HuH-7.5 (cell line): ENCODE results near the gene ERP27.

Experiments
- DNase-seq: peaks from one replicate; pipeline ENCODE4 v3.0.0; 2011; ENCODE audit warnings: low spot score

Gene ERP27

GRCh38 chr12:14903386-14904098 lies 34.8 kb downstream of the ERP27 start:
- DNase-seq, result no peak

GRCh38 chr12:14902465-14902864 lies 35.9 kb downstream of the ERP27 start:
- no peak for DNase-seq

GRCh38 chr12:14901228-14901562 lies 37.1 kb downstream of the ERP27 start:
- no peak for DNase-seq

GRCh38 chr12:14900521-14901227 lies 37.7 kb downstream of the ERP27 start:
- no peak for DNase-seq

- no peak for DNase-seq
These were observed 41.7 kb downstream of the ERP27 start for GRCh38 chr12:14896521-14897169.

GRCh38 chr12:14893506-14894250 lies 44.7 kb downstream of the ERP27 start:
- DNase-seq, result no peak

GRCh38 chr12:14892726-14893505 lies 45.4 kb downstream of the ERP27 start:
- no peak for DNase-seq

GRCh38 chr12:14890701-14891100 lies 47.6 kb downstream of the ERP27 start:
- no peak for DNase-seq

GRCh38 chr12:14886271-14886670 lies 52.1 kb downstream of the ERP27 start:
- no peak for DNase-seq

GRCh38 chr12:14885718-14886221 lies 52.6 kb downstream of the ERP27 start, which contains the start of gene MGP:
TSS of gene MGP (minus strand) at chr12:14885854. CDS start at chr12:14885791, 63 bp downstream.
- DNase-seq, result no peak

- DNase-seq, result no peak
These were observed 53.9 kb downstream of the ERP27 start for GRCh38 chr12:14884458-14884878.

GRCh38 chr12:14883686-14884085 lies 54.7 kb downstream of the ERP27 start:
- DNase-seq, result no peak

- no peak for DNase-seq
These were observed 57.4 kb downstream of the ERP27 start for GRCh38 chr12:14880890-14881453.

GRCh38 chr12:14879222-14879933 lies 59.0 kb downstream of the ERP27 start:
- DNase-seq, result no peak

- no peak for DNase-seq
These were observed 59.8 kb downstream of the ERP27 start for GRCh38 chr12:14878488-14878887.

- no peak for DNase-seq
These were observed 61.5 kb downstream of the ERP27 start for GRCh38 chr12:14876833-14877232.

- DNase-seq, result no peak
These were observed 63.5 kb downstream of the ERP27 start for GRCh38 chr12:14874882-14875281.

- DNase-seq, result no peak
These were observed 64.7 kb downstream of the ERP27 start for GRCh38 chr12:14873440-14874185.

- DNase-seq, result no peak
These were observed 66.5 kb downstream of the ERP27 start for GRCh38 chr12:14871886-14872285.

- no peak for DNase-seq
These were observed 67.1 kb downstream of the ERP27 start for GRCh38 chr12:14871247-14871646.
